ENCODE measurements around the gene FAM111A. TPM values are rescaled to one million over a fixed set of nuclear protein-coding genes. Genes with fewer than 3 reads are reported as not detected.

Gene FAM111A
- total RNA-seq, 1 donor from 2014 or later, result 64.3 TPM

DNA sequence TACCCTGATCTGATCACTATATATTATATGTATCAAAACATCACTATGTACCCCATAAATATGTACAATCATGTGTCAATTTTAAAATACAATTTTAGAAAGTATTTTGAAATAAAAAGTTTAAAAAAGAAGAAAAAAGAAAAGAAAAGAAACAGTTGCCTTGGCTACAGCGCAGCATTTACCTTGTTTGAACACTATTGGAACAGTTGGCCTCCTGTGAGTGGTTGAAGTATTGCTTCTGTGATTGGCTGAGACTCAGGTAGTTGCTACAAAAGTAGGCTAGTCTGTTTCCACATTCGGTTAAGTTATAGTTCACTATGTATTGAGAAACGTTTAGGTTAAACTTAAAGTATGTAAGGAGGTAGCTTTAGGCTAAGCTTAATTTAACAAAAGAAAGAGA is 21.4 kb downstream of the FAM111A start:
- Mint-ChIP-seq H3K4me1 (peaks cover 2% of the 10 kb centered on the region), H3K27me3 (no peaks in the 10 kb centered on the region), H3K9me3 (no peaks in the 10 kb centered on the region), H3K4me3 (no peak overlapping the region), H3K27ac (no peak overlapping the region), H3K36me3 (ENCODE audit: low read depth) (no peaks in the 10 kb centered on the region)
- ChIA-PET POLR2A (interaction anchor here (0.6 kb wide), 1 partner anchor 107 kb away, joined by 6 read pairs; no protein-coding TSS in a partner anchor), CTCF (interaction anchor here (0.6 to 1.0 kb wide), 4 partner anchors 9 to 596 kb away, joined by 3 to 5 read pairs (median 3); no protein-coding TSS in a partner anchor)
- DNase-seq, result no peak
- ATAC-seq (ENCODE audit: low read depth), result no peak
- intact Hi-C loops (cut with micrococcal nuclease), result no loop called here
- TF ChIP-seq, protein P1, sequence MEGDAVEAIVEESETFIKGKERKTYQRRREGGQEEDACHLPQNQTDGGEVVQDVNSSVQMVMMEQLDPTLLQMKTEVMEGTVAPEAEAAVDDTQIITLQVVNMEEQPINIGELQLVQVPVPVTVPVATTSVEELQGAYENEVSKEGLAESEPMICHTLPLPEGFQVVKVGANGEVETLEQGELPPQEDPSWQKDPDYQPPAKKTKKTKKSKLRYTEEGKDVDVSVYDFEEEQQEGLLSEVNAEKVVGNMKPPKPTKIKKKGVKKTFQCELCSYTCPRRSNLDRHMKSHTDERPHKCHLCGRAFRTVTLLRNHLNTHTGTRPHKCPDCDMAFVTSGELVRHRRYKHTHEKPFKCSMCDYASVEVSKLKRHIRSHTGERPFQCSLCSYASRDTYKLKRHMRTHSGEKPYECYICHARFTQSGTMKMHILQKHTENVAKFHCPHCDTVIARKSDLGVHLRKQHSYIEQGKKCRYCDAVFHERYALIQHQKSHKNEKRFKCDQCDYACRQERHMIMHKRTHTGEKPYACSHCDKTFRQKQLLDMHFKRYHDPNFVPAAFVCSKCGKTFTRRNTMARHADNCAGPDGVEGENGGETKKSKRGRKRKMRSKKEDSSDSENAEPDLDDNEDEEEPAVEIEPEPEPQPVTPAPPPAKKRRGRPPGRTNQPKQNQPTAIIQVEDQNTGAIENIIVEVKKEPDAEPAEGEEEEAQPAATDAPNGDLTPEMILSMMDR (IDR thresholded peaks at IDR 0.05), result no peak

DNA sequence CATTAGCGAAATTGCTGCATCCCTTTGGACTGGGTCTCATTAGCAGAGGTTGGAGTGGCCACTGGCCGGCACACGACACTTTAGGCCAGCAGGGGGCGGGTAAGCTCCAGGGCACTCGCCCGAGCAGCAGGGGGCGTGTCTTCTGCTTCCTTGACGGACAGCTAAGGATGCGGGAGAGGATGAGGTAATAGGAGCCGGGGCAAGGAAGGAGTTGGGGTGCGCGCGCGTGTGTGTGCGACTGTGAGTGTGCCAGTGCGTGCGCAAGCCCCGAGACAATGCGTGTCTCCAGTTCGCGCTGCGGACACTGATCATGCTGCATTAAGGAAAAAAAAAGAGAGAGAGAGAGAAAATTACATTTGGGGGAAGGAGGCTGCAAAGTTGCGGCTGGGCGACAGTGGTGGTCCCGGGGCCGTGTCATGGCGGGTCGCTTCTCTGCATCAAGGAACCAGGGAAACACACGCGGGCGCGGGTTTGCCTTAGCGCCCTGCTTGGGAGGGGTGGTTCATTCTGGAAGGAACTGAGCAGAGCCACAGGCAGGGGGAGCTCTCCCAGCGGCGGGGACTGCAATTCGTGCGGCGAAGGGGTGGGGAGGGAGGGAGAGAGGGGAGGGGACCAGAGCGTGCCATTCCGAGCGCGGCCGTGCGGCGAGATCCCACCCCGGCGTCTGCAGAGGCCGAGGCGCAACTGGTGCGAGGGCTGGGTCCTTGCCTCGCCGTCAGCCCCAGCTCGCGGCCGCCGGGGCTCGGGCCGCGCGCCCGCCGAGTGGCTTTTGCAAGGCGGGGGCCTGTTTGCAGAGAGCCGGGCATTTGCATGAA is 29.1 kb downstream of the FAM111A start, which contains the start of gene DTX4:
DTX4 (plus strand) TSS at position 625 of the 815 bp plus-strand sequence. CDS start 464 bp downstream, outside the sequence.
- peak; percentile 78 for ATAC-seq (ENCODE audit: low read depth)
- peaks cover 13% of the 10 kb centered on the region for H3K36me3 Mint-ChIP-seq (ENCODE audit: low read depth)
- peak within 1 kb of the TSS; percentile 96 for H3K4me3 Mint-ChIP-seq
- no peaks in the 10 kb centered on the region for H3K27me3 Mint-ChIP-seq
- TF ChIP-seq, protein P1 (IDR thresholded peaks at IDR 0.05), result no peak
- H3K9me3 Mint-ChIP-seq, result no peaks in the 10 kb centered on the region
- peak; percentile 82 for DNase-seq
- intact Hi-C loops (cut with micrococcal nuclease), result loop anchor here (1.0 to 10.0 kb wide), 10 partner anchors 15 to 509 kb away; partner anchors contain the start of gene MPEG1
- ChIA-PET CTCF (interaction anchor here (0.6 to 9.0 kb wide), 35 partner anchors 13 to 366 kb away, joined by 3 to 102 read pairs (median 5); partner anchors contain the start of genes FAM111A, MPEG1 and OR5A2), POLR2A (interaction anchor here (0.6 to 6.4 kb wide), 28 partner anchors 9 to 555 kb away, joined by 3 to 70 read pairs (median 4); partner anchors contain the start of gene MPEG1)
- peaks cover 34% of the 10 kb centered on the region for H3K4me1 Mint-ChIP-seq
- H3K27ac Mint-ChIP-seq, result peak within 1 kb of the TSS; percentile 90

DNA sequence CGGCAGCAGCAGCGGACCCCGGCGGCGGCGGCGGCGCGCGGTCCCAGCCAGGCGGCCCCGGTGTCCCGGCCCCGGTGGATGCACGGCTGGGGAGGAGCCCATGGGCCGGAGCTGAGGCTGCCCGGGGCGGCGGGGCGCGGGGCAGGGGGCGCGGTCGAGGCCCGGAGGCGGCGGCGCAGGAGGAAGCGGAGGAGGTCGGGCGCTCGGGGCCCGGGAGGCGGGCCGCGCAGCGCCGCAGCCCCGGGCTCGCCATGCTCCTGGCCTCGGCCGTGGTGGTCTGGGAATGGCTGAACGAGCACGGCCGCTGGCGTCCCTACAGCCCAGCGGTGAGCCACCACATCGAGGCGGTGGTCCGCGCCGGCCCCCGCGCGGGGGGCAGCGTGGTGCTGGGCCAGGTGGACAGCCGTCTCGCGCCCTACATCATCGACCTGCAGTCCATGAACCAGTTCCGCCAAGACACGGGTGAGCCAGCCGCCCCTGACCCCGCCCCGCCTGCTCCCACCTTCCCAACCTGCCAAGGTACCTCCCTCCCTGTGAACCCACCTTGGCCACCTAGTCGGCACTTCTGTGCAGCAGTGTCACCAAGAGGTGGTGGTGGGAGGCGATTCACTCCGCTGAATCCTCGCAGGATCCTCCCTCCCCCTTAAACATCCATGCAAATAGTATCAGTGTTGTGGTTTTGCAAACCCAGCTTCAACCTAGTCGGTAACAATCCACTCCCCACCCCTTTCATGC is 29.9 kb downstream of the FAM111A start:
- ChIA-PET CTCF (interaction anchor here (0.6 to 9.0 kb wide), 33 partner anchors 8 to 365 kb away, joined by 3 to 102 read pairs (median 5); partner anchors contain the start of genes FAM111A, MPEG1 and OR5A2), POLR2A (interaction anchor here (0.8 to 6.4 kb wide), 20 partner anchors 10 to 595 kb away, joined by 3 to 70 read pairs (median 4); partner anchors contain the start of gene MPEG1)
- Mint-ChIP-seq H3K27ac (peak overlapping the region; percentile 90), H3K4me3 (peak overlapping the region; percentile 96), H3K4me1 (peaks cover 34% of the 10 kb centered on the region), H3K9me3 (no peaks in the 10 kb centered on the region), H3K27me3 (no peaks in the 10 kb centered on the region), H3K36me3 (ENCODE audit: low read depth) (peaks cover 20% of the 10 kb centered on the region)
- TF ChIP-seq, protein P1 (IDR thresholded peaks at IDR 0.05), result no peak
- intact Hi-C loops (cut with micrococcal nuclease), result loop anchor here (1.0 to 10.0 kb wide), 3 partner anchors 28 to 382 kb away; partner anchors contain the start of gene MPEG1
- DNase-seq (peak; percentile 43), ATAC-seq (ENCODE audit: low read depth) (peak; percentile 38)

DNA sequence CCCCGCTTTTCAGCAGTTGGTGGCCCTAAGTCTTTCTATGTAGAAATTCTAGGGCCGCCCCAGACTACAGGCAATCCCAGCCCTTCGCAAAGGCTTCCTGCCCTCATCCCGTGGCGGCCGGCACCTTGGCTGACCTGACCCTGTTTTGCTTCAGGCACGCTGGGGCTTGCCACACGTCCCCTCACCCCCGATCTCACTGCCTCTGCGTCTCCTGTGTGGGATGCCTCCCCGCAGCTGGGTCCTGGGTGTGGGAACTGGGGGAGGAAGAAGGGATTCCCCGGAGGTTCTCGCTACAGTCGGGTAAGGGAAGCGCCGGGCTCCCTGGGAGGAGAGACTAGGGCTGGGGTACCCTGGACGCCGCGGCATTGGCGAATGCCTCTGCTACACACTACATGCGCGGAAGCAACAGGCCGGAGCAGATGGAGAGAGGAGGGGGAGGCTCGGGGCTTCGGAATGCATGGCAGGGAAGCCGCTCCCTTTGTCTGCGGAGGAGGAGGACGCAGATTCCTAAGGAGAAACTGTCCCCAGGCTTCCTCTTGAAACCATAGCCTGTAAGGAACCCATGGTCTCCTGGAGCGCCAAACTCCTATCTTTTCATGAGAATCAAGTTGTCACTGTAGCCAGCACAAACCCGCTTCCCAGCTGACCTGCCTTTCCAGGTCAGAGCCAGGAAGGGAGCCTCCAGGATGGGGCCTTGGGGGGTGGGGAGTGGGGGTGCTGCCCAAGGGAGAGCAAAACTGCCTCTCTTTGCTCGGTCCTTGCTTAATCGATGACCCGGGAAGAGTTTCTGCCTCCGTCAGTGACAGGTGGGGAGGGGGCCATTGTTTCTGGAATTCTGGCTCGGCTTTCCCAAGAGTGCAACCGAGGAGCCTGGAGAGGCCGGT is 30.7 kb downstream of the FAM111A start:
- Mint-ChIP-seq H3K27ac (peak overlapping the region; percentile 90), H3K9me3 (no peaks in the 10 kb centered on the region), H3K4me3 (peak overlapping the region; percentile 96), H3K4me1 (peaks cover 34% of the 10 kb centered on the region), H3K27me3 (no peaks in the 10 kb centered on the region), H3K36me3 (ENCODE audit: low read depth) (peaks cover 27% of the 10 kb centered on the region)
- CTCF ChIA-PET, result interaction anchor here (0.6 to 9.0 kb wide), 12 partner anchors 9 to 257 kb away, joined by 3 to 102 read pairs (median 20); partner anchors contain the start of gene MPEG1
- POLR2A ChIA-PET, result interaction anchor here (0.6 to 6.4 kb wide), 16 partner anchors 9 to 596 kb away, joined by 3 to 70 read pairs (median 6); partner anchors contain the start of gene MPEG1
- intact Hi-C loops (cut with micrococcal nuclease), result loop anchor here (10.0 kb wide), 1 partner anchor 381 kb away; no protein-coding TSS in a partner anchor
- DNase-seq (peak; percentile 46), ATAC-seq (ENCODE audit: low read depth) (no peak)
- TF ChIP-seq, protein P1 (IDR thresholded peaks at IDR 0.05), result no peak
